Stomach (tissue), 9 donors: ENCODE measurements around the gene EDARADD. TPM values are rescaled to one million over a fixed set of nuclear protein-coding genes. Genes with fewer than 3 reads are reported as not detected.
A peak's percentile ranks its signal among the peaks of the same experiment; 100 is the strongest.

Experiments
- DNase-seq, 2 donors: peaks; one replicate each; pipeline versions ENCODE4 v3.0.0 to v3.0.0-alpha.2; 2013 to 2019
- H3K27ac ChIP-seq, 5 donors: fragments of 200-600 bp in 4 of 5; sonication (generic) in 4 of 5; one replicate each; pipeline ENCODE4 v1.5.1; 2013 to 2019; ENCODE audit warnings: mild to moderate bottlenecking in 1 of 5, moderate library complexity in 1 of 5
- H3K27me3 ChIP-seq, 3 donors: fragments of 200-600 bp; sonication (generic); one replicate each; pipeline ENCODE4 v1.5.1; 2017 to 2019; ENCODE audit warnings: mixed run types in 1 of 3
- H3K36me3 ChIP-seq, 4 donors: fragments of 200-600 bp; sonication (generic); 1 replicate in 3 of 4; 2 replicates in 1 of 4; pipeline ENCODE4 v1.5.1; 2016 to 2019
- H3K4me1 ChIP-seq, 4 donors: fragments of 200-600 bp; sonication (generic); one replicate each; pipeline ENCODE4 v1.5.1; 2016 to 2019
- H3K4me3 ChIP-seq, 4 donors: fragments of 200-600 bp; sonication (generic) in 3 of 4; one replicate each; pipeline ENCODE4 v1.5.1; 2016 to 2019; ENCODE audit warnings: mild to moderate bottlenecking in 1 of 4
- H3K9me3 ChIP-seq, 4 donors: fragments of 200-600 bp; sonication (generic); one replicate each; pipeline ENCODE4 v1.5.1; 2016 to 2019
- EP300 ChIP-seq: sonication (generic); formaldehyde crosslinking; IDR thresholded peaks from one replicate; pipeline ENCODE4 v1.6.1; 2017; ENCODE audit warnings: antibody characterized with exemption
- POLR2A ChIP-seq, 4 donors: fragments of 450-650 bp; IDR thresholded peaks; one replicate each; pipeline ENCODE4 v1.6.1; 2016; ENCODE audit warnings: antibody characterized with exemption in 4 of 4, control low read depth in 2 of 4, mild to moderate bottlenecking in 1 of 4, moderate library complexity in 1 of 4
- POLR2AphosphoS5 ChIP-seq, 3 donors: sonication (generic); formaldehyde crosslinking; IDR thresholded peaks; one replicate each; pipeline ENCODE4 v1.6.1; 2016; ENCODE audit warnings: antibody characterized with exemption in 3 of 3
- WGBS, 5 donors: extraction: QIAGEN DNeasy Blood & Tissue Kit in 3 of 5; methylation state at CpG; one replicate each; pipeline versions ENCODE4 v1.1.5 to v1.1.7; 2013 to 2018; 5-methylcytosine and 5-hydroxymethylcytosine counted together
- intact Hi-C: fragments of 100-400 bp; cut with DNase I; formaldehyde crosslinking; loops from one replicate; pipeline ENCODE4 v1.15.1; 2023; ENCODE audit warnings: low total_unique reads
- polyA plus RNA-seq, 3 donors: library from polyadenylated mRNA; stranded (reverse); fragments of 200-250 nt; gene quantifications; one replicate each; pipeline ENCODE4 v1.2.3, GENCODE V29; 2013
- total RNA-seq, 5 donors: library from RNA; depleted of rRNA; stranded (reverse); fragments of >200 nt; gene quantifications; one replicate each; pipeline versions ENCODE4 v1.1.0 to v1.2.3, GENCODE V29; 2014 to 2016
- TF ChIP-seq, protein P1 (sequence below), 7 experiments: fragments of 450-650 bp in 4 of 7; fragments of 200-600 bp in 3 of 7; sonication (generic) in 3 of 7; IDR thresholded peaks; one replicate each; pipeline ENCODE4 v1.5.1; 2016 to 2019; ENCODE audit warnings: antibody characterized with exemption in 7 of 7, control low read depth in 2 of 7, mild to moderate bottlenecking in 1 of 7
- donor health status: healthy with polysubstance abuse.
- donor health status: Bipolar disorder and iron deficiency.
- donor health status: healthy.

EDARADD gene
- total and polyA plus RNA-seq, 8 donors: 3.7 to 13.8 (median 6.6) TPM; not detected in 1

DNA sequence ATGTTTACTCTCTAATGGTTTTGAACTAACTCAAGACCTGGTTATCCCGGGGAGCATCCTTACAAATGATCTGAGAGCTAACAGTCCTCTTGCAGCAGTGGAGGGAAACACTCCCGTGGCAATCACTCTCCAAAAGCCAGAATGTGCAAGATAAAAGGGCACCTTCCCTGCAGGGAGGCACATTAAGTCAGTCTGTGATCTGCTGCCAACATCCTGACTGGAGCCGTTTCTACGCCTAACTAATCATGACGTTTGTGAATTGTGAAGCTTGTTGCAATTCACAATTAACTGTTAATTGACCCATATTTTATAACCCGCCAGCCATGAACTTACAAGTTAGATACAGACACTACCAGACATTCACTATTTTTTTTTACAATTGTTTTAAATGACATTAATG is 77.6 kb downstream of the EDARADD start:
- Histone ChIP-seq H3K27me3 (no peaks in the 10 kb centered on the region), H3K27ac (no peak overlapping the region), H3K36me3 (no peaks in the 10 kb centered on the region), H3K9me3 (no peaks in the 10 kb centered on the region), H3K4me3 (no peak overlapping the region), H3K4me1 (no peaks in the 10 kb centered on the region)
- DNase-seq: peak in 1 of 2 donors; percentile 57
- TF ChIP-seq EP300 (no peak), POLR2AphosphoS5 (IDR thresholded peaks at IDR 0.05) (no peak), POLR2A (IDR thresholded peaks at IDR 0.05) (no peak)
- TF ChIP-seq, protein P1, sequence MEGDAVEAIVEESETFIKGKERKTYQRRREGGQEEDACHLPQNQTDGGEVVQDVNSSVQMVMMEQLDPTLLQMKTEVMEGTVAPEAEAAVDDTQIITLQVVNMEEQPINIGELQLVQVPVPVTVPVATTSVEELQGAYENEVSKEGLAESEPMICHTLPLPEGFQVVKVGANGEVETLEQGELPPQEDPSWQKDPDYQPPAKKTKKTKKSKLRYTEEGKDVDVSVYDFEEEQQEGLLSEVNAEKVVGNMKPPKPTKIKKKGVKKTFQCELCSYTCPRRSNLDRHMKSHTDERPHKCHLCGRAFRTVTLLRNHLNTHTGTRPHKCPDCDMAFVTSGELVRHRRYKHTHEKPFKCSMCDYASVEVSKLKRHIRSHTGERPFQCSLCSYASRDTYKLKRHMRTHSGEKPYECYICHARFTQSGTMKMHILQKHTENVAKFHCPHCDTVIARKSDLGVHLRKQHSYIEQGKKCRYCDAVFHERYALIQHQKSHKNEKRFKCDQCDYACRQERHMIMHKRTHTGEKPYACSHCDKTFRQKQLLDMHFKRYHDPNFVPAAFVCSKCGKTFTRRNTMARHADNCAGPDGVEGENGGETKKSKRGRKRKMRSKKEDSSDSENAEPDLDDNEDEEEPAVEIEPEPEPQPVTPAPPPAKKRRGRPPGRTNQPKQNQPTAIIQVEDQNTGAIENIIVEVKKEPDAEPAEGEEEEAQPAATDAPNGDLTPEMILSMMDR (IDR thresholded peaks at IDR 0.05): no peak
- WGBS, 5 donors: 34 to 38% (median 37%) methylated on average over 6 of the region's 6 CpGs
- intact Hi-C loops: no loop called here

GRCh38 chr1:236472850-236473788 is 79.0 kb downstream of the EDARADD start:
- Histone ChIP-seq H3K36me3 (no peaks in the 10 kb centered on the region), H3K9me3 (no peaks in the 10 kb centered on the region), H3K27me3 (no peaks in the 10 kb centered on the region), H3K27ac (no peak overlapping the region), H3K4me3 (no peak overlapping the region), H3K4me1 (no peaks in the 10 kb centered on the region)
- WGBS, 5 donors: 81 to 89% (median 86%) methylated on average over 17 of the region's 17 CpGs
- intact Hi-C loops: no loop called here
- no peak for DNase-seq
- TF ChIP-seq POLR2AphosphoS5 (IDR thresholded peaks at IDR 0.05) (no peak), POLR2A (IDR thresholded peaks at IDR 0.05) (no peak), EP300 (no peak)
- TF ChIP-seq, protein P1 (IDR thresholded peaks at IDR 0.05): no peak

- no peak overlapping the region for H3K4me3 ChIP-seq
- no peak overlapping the region for H3K27ac ChIP-seq
- no peaks in the 10 kb centered on the region for H3K9me3 ChIP-seq
- intact Hi-C loops: no loop called here
- no peaks in the 10 kb centered on the region for H3K27me3 ChIP-seq
- TF ChIP-seq, protein P1 (IDR thresholded peaks at IDR 0.05): no peak
- TF ChIP-seq POLR2A (IDR thresholded peaks at IDR 0.05): no peak
- H3K4me1 ChIP-seq: no peaks in the 10 kb centered on the region
- no peaks in the 10 kb centered on the region for H3K36me3 ChIP-seq
- no peak for DNase-seq
- WGBS, 5 donors: 89 to 96% (median 94%) methylated on average over 5 of the region's 5 CpGs
Measured at GRCh38 chr1:236476019-236476418, 81.9 kb downstream of the EDARADD start.

- H3K27ac ChIP-seq: no peak overlapping the region
- intact Hi-C loops: no loop called here
- 52 to 57% (median 55%) methylated on average over 5 of the region's 5 CpGs for WGBS, 5 donors
Measured at GRCh38 chr1:236480758-236481436, 86.8 kb downstream of the EDARADD start.

More at GRCh38 chr1:236480758-236481436, 86.8 kb downstream of the EDARADD start:
- Histone ChIP-seq H3K27me3 (no peaks in the 10 kb centered on the region), H3K4me3 (no peak overlapping the region), H3K9me3 (no peaks in the 10 kb centered on the region), H3K4me1 (no peaks in the 10 kb centered on the region), H3K36me3 (peaks cover 6 to 17% (median 8%) of the 10 kb centered on the region in 4 donors)
- DNase-seq: peak; percentile 33 to 69
- TF ChIP-seq, protein P1 (IDR thresholded peaks at IDR 0.05): no peak
- TF ChIP-seq EP300 (no peak), POLR2AphosphoS5 (IDR thresholded peaks at IDR 0.05) (no peak), POLR2A (IDR thresholded peaks at IDR 0.05) (no peak)
